ENCODE results near the gene OAS3. TPM values are rescaled to one million over a fixed set of nuclear protein-coding genes. Genes with fewer than 3 reads are reported as not detected.
A peak's percentile ranks its signal among the peaks of the same experiment; 100 is the strongest.
"Not testable (repeated sequence)": the region's sequence is repeated elsewhere in the genome, so short reads cannot be mapped to it uniquely, and the experiment has no call there.

The OAS3 gene
- total and polyA plus RNA-seq, 8 donors: 1.7 to 8.8 (median 3.6) TPM

GRCh38 chr12:112908548-112908947 lies 29.7 kb upstream of the OAS3 start:
- FAIRE-seq (no peak), ATAC-seq (no peak), DNase-seq (no peak)
- Histone ChIP-seq H3K4me1 (peaks cover 0 to 17% (median 0%) of the 10 kb centered on the region in 3 donors), H3K4me3 (peak overlapping the region in 1 of 4 donors; percentile 41), H3K9me3 (no peaks in the 10 kb centered on the region), H3K36me3 (no peaks in the 10 kb centered on the region), H3K27ac (no peak overlapping the region), H3K27me3 (no peaks in the 10 kb centered on the region)
- intact Hi-C loops (cut with DNase I): no loop called here
- 83 to 86% methylated on average over 12 of the region's 12 CpGs for WGBS, 2 donors
- TF ChIP-seq, protein P1, sequence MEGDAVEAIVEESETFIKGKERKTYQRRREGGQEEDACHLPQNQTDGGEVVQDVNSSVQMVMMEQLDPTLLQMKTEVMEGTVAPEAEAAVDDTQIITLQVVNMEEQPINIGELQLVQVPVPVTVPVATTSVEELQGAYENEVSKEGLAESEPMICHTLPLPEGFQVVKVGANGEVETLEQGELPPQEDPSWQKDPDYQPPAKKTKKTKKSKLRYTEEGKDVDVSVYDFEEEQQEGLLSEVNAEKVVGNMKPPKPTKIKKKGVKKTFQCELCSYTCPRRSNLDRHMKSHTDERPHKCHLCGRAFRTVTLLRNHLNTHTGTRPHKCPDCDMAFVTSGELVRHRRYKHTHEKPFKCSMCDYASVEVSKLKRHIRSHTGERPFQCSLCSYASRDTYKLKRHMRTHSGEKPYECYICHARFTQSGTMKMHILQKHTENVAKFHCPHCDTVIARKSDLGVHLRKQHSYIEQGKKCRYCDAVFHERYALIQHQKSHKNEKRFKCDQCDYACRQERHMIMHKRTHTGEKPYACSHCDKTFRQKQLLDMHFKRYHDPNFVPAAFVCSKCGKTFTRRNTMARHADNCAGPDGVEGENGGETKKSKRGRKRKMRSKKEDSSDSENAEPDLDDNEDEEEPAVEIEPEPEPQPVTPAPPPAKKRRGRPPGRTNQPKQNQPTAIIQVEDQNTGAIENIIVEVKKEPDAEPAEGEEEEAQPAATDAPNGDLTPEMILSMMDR (IDR thresholded peaks at IDR 0.05): no peak

- Histone ChIP-seq H3K9me3 (no peaks in the 10 kb centered on the region), H3K27ac (no peak overlapping the region), H3K27me3 (no peaks in the 10 kb centered on the region), H3K4me1 (peaks cover 0 to 17% (median 0%) of the 10 kb centered on the region in 3 donors), H3K4me3 (no peak overlapping the region), H3K36me3 (no peaks in the 10 kb centered on the region)
- WGBS, 2 donors: 93 to 97% methylated on average over 4 of the region's 4 CpGs
- FAIRE-seq (no peak), DNase-seq (no peak), ATAC-seq (no peak)
- TF ChIP-seq, protein P1 (IDR thresholded peaks at IDR 0.05): no peak
- intact Hi-C loops (cut with DNase I): no loop called here
Observed at GRCh38 chr12:112909693-112910092, 28.6 kb upstream of the OAS3 start.

GRCh38 chr12:112913038-112913688 lies 25.1 kb upstream of the OAS3 start:
- DNase-seq (no peak), FAIRE-seq (no peak), ATAC-seq (no peak)
- 89 to 96% methylated on average over 1 of the region's 1 CpG for WGBS, 2 donors
- Histone ChIP-seq H3K9me3 (no peaks in the 10 kb centered on the region), H3K36me3 (peaks cover 0 to 8% (median 0%) of the 10 kb centered on the region in 3 donors), H3K27ac (no peak overlapping the region), H3K27me3 (no peaks in the 10 kb centered on the region), H3K4me1 (peaks cover 0 to 9% (median 0%) of the 10 kb centered on the region in 3 donors), H3K4me3 (no peak overlapping the region)
- TF ChIP-seq, protein P1 (IDR thresholded peaks at IDR 0.05): no peak
- intact Hi-C loops (cut with DNase I): no loop called here

DNA sequence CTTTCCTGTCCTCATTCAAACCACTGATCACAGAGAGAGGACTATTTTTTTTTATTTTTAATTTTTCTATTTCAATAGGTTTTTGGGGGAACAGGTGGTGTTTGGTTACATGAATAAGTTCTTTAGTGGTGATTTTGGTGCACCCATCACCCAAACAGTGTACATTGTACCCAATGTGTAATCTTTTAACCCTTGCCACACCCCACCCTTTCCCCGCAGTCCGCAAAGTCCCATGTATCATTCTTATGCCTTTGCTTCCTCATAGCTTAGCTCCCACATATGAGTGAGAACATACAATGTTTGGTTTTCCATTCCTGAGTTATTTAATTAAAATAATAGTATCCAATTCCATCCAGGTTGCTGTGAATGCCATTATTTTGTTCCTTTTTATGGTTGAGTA lies 24.4 kb upstream of the OAS3 start:
- ATAC-seq; H3K36me3 ChIP-seq; H3K9me3 ChIP-seq; H3K27ac ChIP-seq; H3K27me3 ChIP-seq; FAIRE-seq; intact Hi-C loops (cut with DNase I); H3K4me1 ChIP-seq; DNase-seq; H3K4me3 ChIP-seq: not testable (repeated sequence)
- WGBS, 2 donors: 96 to 100% methylated on average over 2 of the region's 2 CpGs

GRCh38 chr12:112916270-112916669 lies 22.0 kb upstream of the OAS3 start:
- 23 to 30% methylated on average over 5 of the region's 5 CpGs for WGBS, 2 donors

More at GRCh38 chr12:112916270-112916669, 22.0 kb upstream of the OAS3 start:
- Histone ChIP-seq H3K4me1 (peaks cover 0 to 9% (median 0%) of the 10 kb centered on the region in 3 donors), H3K9me3 (no peaks in the 10 kb centered on the region), H3K4me3 (no peak overlapping the region), H3K36me3 (peaks cover 0 to 8% (median 0%) of the 10 kb centered on the region in 3 donors), H3K27me3 (no peaks in the 10 kb centered on the region), H3K27ac (peak overlapping the region in 1 of 4 donors; percentile 26)
- intact Hi-C loops (cut with DNase I): no loop called here
- peak in 2 of 6 donors; percentile 15 to 37 for DNase-seq
- TF ChIP-seq, protein P1 (IDR thresholded peaks at IDR 0.05): no peak
- no peak for FAIRE-seq
- ATAC-seq: peak; percentile 70 to 85 (median 84)
